ENCODE data around the gene KCNMA1.

Gene KCNMA1

DNA sequence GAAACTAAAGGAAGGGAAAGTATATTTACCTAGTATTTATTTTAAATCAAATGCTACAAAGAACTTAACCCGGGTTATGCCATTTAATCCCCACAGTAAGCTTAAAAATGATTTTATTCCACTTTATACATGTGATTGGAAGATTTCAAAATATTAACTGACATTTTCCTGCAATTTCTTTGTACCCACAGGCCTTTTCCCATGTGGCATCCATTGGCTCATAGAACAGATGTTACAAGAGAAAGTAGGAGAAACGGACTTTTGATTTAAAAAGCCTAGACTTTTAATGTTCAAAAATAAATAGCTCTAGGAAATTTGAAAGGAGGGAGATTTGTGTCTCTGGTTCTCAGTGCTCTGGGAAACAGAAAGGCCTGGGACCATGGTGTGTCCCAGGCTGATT, 807.9 kb downstream of the KCNMA1 start:
- H3K36me3 ChIP-seq (ENCODE audit: control insufficient read depth, insufficient read depth, low read length) = no peaks in the 10 kb centered on the region
- no peaks in the 10 kb centered on the region for H3K4me1 ChIP-seq (ENCODE audit: control insufficient read depth, insufficient read depth, low read length, poor library complexity, severe bottlenecking)
- no peaks in the 10 kb centered on the region for H3K27me3 ChIP-seq (replicated peaks; ENCODE audit: control insufficient read depth, insufficient read depth, low read length, poor library complexity, severe bottlenecking)
- H3K4me3 ChIP-seq (ENCODE audit: insufficient read depth, low read depth, low read length, poor library complexity, severe bottlenecking) = no peak overlapping the region
- H3K9me3 ChIP-seq (ENCODE audit: control insufficient read depth, low read length) = no peaks in the 10 kb centered on the region
- no peak overlapping the region for H3K27ac ChIP-seq (ENCODE audit: insufficient read depth, low read length, poor library complexity, severe bottlenecking)
- DNase-seq = no peak

Data from effector memory CD4-positive, alpha-beta T cell (primary cell).